ENCODE results near the gene CSAG1.
"Not testable (repeated sequence)": the region's sequence is repeated elsewhere in the genome, so short reads cannot be mapped to it uniquely, and the experiment has no call there.

Gene CSAG1

GRCh38 chrX:152733261-152733975, at the start of gene CSAG1, which contains the start of gene MAGEA12:
CSAG1 (minus strand) TSS chrX:152733721; CDS start chrX:152732460, 1,261 bp downstream.
MAGEA12 (plus strand) TSS chrX:152733757; CDS start chrX:152736162, 2,405 bp downstream.
- Mint-ChIP-seq H3K4me3 (no peak within 1 kb of the TSS), H3K9me3 (no peaks in the 10 kb centered on the region), H3K27ac (no peak within 1 kb of the TSS), H3K27me3 (peaks cover 3% of the 10 kb centered on the region), H3K4me1 (no peaks in the 10 kb centered on the region), H3K36me3 (ENCODE audit: low read depth) (no peaks in the 10 kb centered on the region)
- no peak for ATAC-seq
- no peak for DNase-seq

GRCh38 chrX:152769549-152770289, 36.2 kb upstream of the CSAG1 start, which contains the start of gene MAGEA6:
MAGEA6 (minus strand) TSS chrX:152769689; CDS start chrX:152767650, 2,039 bp downstream.
- not testable (repeated sequence) for DNase-seq, H3K4me3 Mint-ChIP-seq

GRCh38 chrX:152766562-152766961, 33.0 kb upstream of the CSAG1 start:
- not testable (repeated sequence) for H3K27me3 Mint-ChIP-seq; H3K9me3 Mint-ChIP-seq; ATAC-seq; DNase-seq; H3K36me3 Mint-ChIP-seq (ENCODE audit: low read depth); H3K4me1 Mint-ChIP-seq; H3K27ac Mint-ChIP-seq; H3K4me3 Mint-ChIP-seq

More at GRCh38 chrX:152769549-152770289, 36.2 kb upstream of the CSAG1 start, which contains the start of gene MAGEA6:
- not testable (repeated sequence) for H3K36me3 Mint-ChIP-seq (ENCODE audit: low read depth); H3K27me3 Mint-ChIP-seq; H3K27ac Mint-ChIP-seq; H3K9me3 Mint-ChIP-seq; H3K4me1 Mint-ChIP-seq; ATAC-seq

- H3K4me3 Mint-ChIP-seq; DNase-seq; H3K27me3 Mint-ChIP-seq; H3K27ac Mint-ChIP-seq; ATAC-seq; H3K9me3 Mint-ChIP-seq; H3K36me3 Mint-ChIP-seq (ENCODE audit: low read depth); H3K4me1 Mint-ChIP-seq: not testable (repeated sequence)
Measured at GRCh38 chrX:152761582-152761981, 28.1 kb upstream of the CSAG1 start.

GRCh38 chrX:152759544-152759943, 26.0 kb upstream of the CSAG1 start:
- ATAC-seq; H3K27ac Mint-ChIP-seq; H3K36me3 Mint-ChIP-seq (ENCODE audit: low read depth); H3K4me1 Mint-ChIP-seq; H3K27me3 Mint-ChIP-seq; DNase-seq; H3K9me3 Mint-ChIP-seq; H3K4me3 Mint-ChIP-seq: not testable (repeated sequence)

GRCh38 chrX:152758918-152759317, 25.4 kb upstream of the CSAG1 start, which contains the start of gene CSAG3:
CSAG3 (plus strand) TSS chrX:152759218.
- H3K27ac Mint-ChIP-seq; H3K4me3 Mint-ChIP-seq; H3K9me3 Mint-ChIP-seq; H3K4me1 Mint-ChIP-seq; ATAC-seq; DNase-seq; H3K36me3 Mint-ChIP-seq (ENCODE audit: low read depth); H3K27me3 Mint-ChIP-seq: not testable (repeated sequence)

GRCh38 chrX:152754871-152755270, 21.4 kb upstream of the CSAG1 start:
- H3K4me1 Mint-ChIP-seq; H3K9me3 Mint-ChIP-seq; DNase-seq; H3K27me3 Mint-ChIP-seq; ATAC-seq; H3K27ac Mint-ChIP-seq; H3K4me3 Mint-ChIP-seq; H3K36me3 Mint-ChIP-seq (ENCODE audit: low read depth): not testable (repeated sequence)

- not testable (repeated sequence) for H3K36me3 Mint-ChIP-seq (ENCODE audit: low read depth)
Measured at GRCh38 chrX:152753686-152754650, 20.4 kb upstream of the CSAG1 start, which contains the start of gene MAGEA2. MAGEA2 (minus strand) TSS chrX:152753842; CDS start chrX:152751363, 2,479 bp downstream.

GRCh38 chrX:152738560-152738959, 5.0 kb upstream of the CSAG1 start:
- no peak overlapping the region for H3K4me3 Mint-ChIP-seq
- H3K36me3 Mint-ChIP-seq (ENCODE audit: low read depth), result no peaks in the 10 kb centered on the region
- H3K27me3 Mint-ChIP-seq, result no peaks in the 10 kb centered on the region
- H3K4me1 Mint-ChIP-seq, result no peaks in the 10 kb centered on the region
- H3K9me3 Mint-ChIP-seq, result no peaks in the 10 kb centered on the region
- DNase-seq (no peak), ATAC-seq (no peak)
- no peak overlapping the region for H3K27ac Mint-ChIP-seq

More at GRCh38 chrX:152753686-152754650, 20.4 kb upstream of the CSAG1 start, which contains the start of gene MAGEA2:
- not testable (repeated sequence) for H3K4me1 Mint-ChIP-seq, H3K4me3 Mint-ChIP-seq, H3K9me3 Mint-ChIP-seq, H3K27ac Mint-ChIP-seq, DNase-seq, H3K27me3 Mint-ChIP-seq, ATAC-seq

- not testable (repeated sequence) for H3K4me1 Mint-ChIP-seq; H3K27ac Mint-ChIP-seq; DNase-seq; H3K36me3 Mint-ChIP-seq (ENCODE audit: low read depth); H3K4me3 Mint-ChIP-seq; ATAC-seq; H3K27me3 Mint-ChIP-seq; H3K9me3 Mint-ChIP-seq
Measured at GRCh38 chrX:152736528-152736927, 3.0 kb upstream of the CSAG1 start.

- no peak for DNase-seq
- H3K36me3 Mint-ChIP-seq (ENCODE audit: low read depth), result no peaks in the 10 kb centered on the region
- no peak overlapping the region for H3K4me3 Mint-ChIP-seq
- no peak for ATAC-seq
- H3K27ac Mint-ChIP-seq, result no peak overlapping the region
- H3K9me3 Mint-ChIP-seq, result no peaks in the 10 kb centered on the region
- H3K4me1 Mint-ChIP-seq, result no peaks in the 10 kb centered on the region
- no peaks in the 10 kb centered on the region for H3K27me3 Mint-ChIP-seq
Measured at GRCh38 chrX:152735860-152736511, 2.5 kb upstream of the CSAG1 start.

GRCh38 chrX:152735101-152735500, 1.6 kb upstream of the CSAG1 start:
- H3K4me1 Mint-ChIP-seq, result no peaks in the 10 kb centered on the region
- H3K27me3 Mint-ChIP-seq, result no peaks in the 10 kb centered on the region
- no peaks in the 10 kb centered on the region for H3K36me3 Mint-ChIP-seq (ENCODE audit: low read depth)
- no peaks in the 10 kb centered on the region for H3K9me3 Mint-ChIP-seq
- H3K27ac Mint-ChIP-seq, result no peak overlapping the region
- DNase-seq (no peak), ATAC-seq (no peak)
- H3K4me3 Mint-ChIP-seq, result no peak overlapping the region

- DNase-seq; ATAC-seq; H3K36me3 Mint-ChIP-seq (ENCODE audit: low read depth); H3K9me3 Mint-ChIP-seq; H3K27me3 Mint-ChIP-seq; H3K4me3 Mint-ChIP-seq; H3K4me1 Mint-ChIP-seq; H3K27ac Mint-ChIP-seq: not testable (repeated sequence)
Measured at GRCh38 chrX:152734143-152734858, 780 bp upstream of the CSAG1 start.

Measured in activated naive CD8-positive, alpha-beta T cell treated with anti-CD3 and anti-CD28 coated beads, Interleukin-2, amount 50 U/mL, for 24 hours (primary cell).